Testis (tissue), 2 donors: ENCODE data around the gene COX19.

Experiments used
- CTCF ChIP-seq, 3 experiments: fragments of 450-650 bp in 2 of 3; fragments of 200-600 bp in 1 of 3; sonication (generic) in 1 of 3; IDR thresholded peaks; one replicate each; pipeline ENCODE4 v1.5.1; 2016 to 2019; ENCODE audit warnings: antibody characterized with exemption in 3 of 3, mild to moderate bottlenecking in 2 of 3, moderate library complexity in 1 of 3
- POLR2A ChIP-seq: fragments of 450-650 bp; IDR thresholded peaks from one replicate; pipeline ENCODE4 v1.6.1; 2017; ENCODE audit warnings: antibody characterized with exemption, mild to moderate bottlenecking, moderate library complexity

- no peak for TF ChIP-seq CTCF (IDR thresholded peaks at IDR 0.05)
- TF ChIP-seq POLR2A, result no peak
Observed at GRCh38 chr7:975702-976473, 539 bp upstream of the COX19 start.
